H1 (cell line): ENCODE measurements around the gene IL1RAPL1. TPM values are rescaled to one million over a fixed set of nuclear protein-coding genes. Genes with fewer than 3 reads are reported as not detected.

Source experiments
- NANOG ChIP-seq: IDR thresholded peaks from 2 replicates; pipeline ENCODE4 v1.6.1; 2011; ENCODE audit warnings: low read length, low read depth, mild to moderate bottlenecking, inconsistent platforms; ENCODE audit not compliant: insufficient read depth, poor library complexity, severe bottlenecking
- POU5F1 ChIP-seq: IDR thresholded peaks from 2 replicates; pipeline ENCODE4 v1.6.1; 2011; ENCODE audit warnings: low read depth, mild to moderate bottlenecking, low read length, moderate library complexity
- SP2 ChIP-seq: IDR thresholded peaks from 2 replicates; pipeline ENCODE4 v1.6.1; 2012; ENCODE audit warnings: mild to moderate bottlenecking, low read length, inconsistent platforms
- ZNF274 ChIP-seq: IDR thresholded peaks from 2 replicates; pipeline ENCODE4 v1.7.0; 2012; ENCODE audit warnings: low read length, borderline replicate concordance; ENCODE audit errors: extremely low read depth
- polyA plus RNA-seq, 7 experiments: library from polyadenylated mRNA; depleted of rRNA in 3 of 7; stranded (reverse) in 5 of 7; unstranded in 2 of 7; fragments of >200 nt in 5 of 7; fragments of 200-250 nt in 2 of 7; gene quantifications; 1 replicate in 5 of 7; 2 replicates in 1 of 7; 4 replicates in 1 of 7; pipeline versions ENCODE4 v1.2.1 to v1.2.3, GENCODE V29; 2011 to 2013; ENCODE audit warnings: missing spikeins in 2 of 7, mixed read lengths in 2 of 7
- total RNA-seq: library from RNA; stranded (reverse); fragmentation: NEBNext Ultra II Directional; extraction: Animal tissue kit (Norgen Biotek cat#: 25700); gene quantifications from 2 replicates; pipeline ENCODE4 v1.2.1, GENCODE V29; 2021

Gene IL1RAPL1
- total and polyA plus RNA-seq, 2 of the 8 experiments (the other 6 are each of a cell fraction or from before 2014, with no cell fraction given) = 0.11 to 0.35 TPM

GRCh38 chrX:29461039-29461438, 873.8 kb downstream of the IL1RAPL1 start (continued):
- TF ChIP-seq ZNF274 = no peak
- TF ChIP-seq POU5F1 = no peak
- no peak for TF ChIP-seq NANOG
- TF ChIP-seq SP2 = no peak
